ENCODE results near the gene UBE4B. TPM values are rescaled to one million over a fixed set of nuclear protein-coding genes. Genes with fewer than 3 reads are reported as not detected.
"Not testable (repeated sequence)": the region's sequence is repeated elsewhere in the genome, so short reads cannot be mapped to it uniquely, and the experiment has no call there.

The UBE4B gene
- total and polyA plus RNA-seq, 2 donors (not counting 1 experiment from before 2014, with no cell fraction given) = 21.7 to 57.5 TPM

DNA sequence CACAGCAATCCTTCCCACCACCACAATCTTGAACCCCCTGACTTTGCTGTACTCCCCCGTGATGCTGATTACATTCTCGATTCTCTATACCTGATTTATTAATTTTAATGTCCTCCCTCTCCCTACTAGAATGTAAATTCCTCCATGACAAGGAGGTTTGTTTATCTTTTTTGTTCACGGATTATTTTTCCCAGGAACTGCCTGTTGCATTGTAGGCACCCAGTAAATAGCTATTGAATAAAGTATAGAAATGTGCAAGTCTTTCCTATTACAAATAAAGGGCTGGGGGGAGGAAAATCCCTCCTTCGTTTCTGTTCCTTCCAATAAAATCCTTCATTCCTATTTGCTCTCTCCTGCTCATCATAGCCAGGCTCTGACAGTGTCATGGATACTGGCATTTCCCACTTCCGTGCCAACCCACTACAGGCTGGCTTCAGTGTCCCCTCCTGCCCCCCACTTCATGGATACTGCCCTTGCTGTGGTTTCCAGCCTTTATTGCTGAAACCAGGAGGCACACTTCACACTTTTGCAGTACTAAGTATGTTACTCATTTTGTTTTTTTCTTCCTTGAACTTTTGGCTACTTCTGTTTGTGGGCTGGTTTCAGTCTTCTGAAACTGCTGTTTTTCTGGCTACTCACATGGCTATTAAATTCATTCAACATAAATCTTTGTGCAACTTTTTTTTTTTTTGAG is 185.1 kb downstream of the UBE4B start:
- CTCF ChIA-PET = no interaction called here
- H3K4me3 ChIP-seq (ENCODE audit: control extremely low read depth in 1 of 5, extremely low read depth in 1 of 5, insufficient read depth in 1 of 5, low read depth in 2 of 5, low read length in 4 of 5) = no peak overlapping the region
- POLR2A ChIA-PET = no interaction called here
- Mint-ChIP-seq H3K9me3 (ENCODE audit: insufficient read depth) (no peaks in the 10 kb centered on the region), H3K27me3 (no peaks in the 10 kb centered on the region), H3K4me3 (no peak overlapping the region), H3K27ac (no peak overlapping the region), H3K4me1 (peaks cover 13% of the 10 kb centered on the region)
- H2AFZ ChIP-seq (ENCODE audit: insufficient read depth, low read depth, low read length, poor library complexity, severe bottlenecking) = no peak overlapping the region
- intact Hi-C loops (cut with micrococcal nuclease) = loop anchor here (10.0 kb wide), 1 partner anchor 117 kb away; no protein-coding TSS in a partner anchor
- H3K4me1 ChIP-seq (ENCODE audit: control insufficient read depth in 2 of 2, insufficient read depth in 2 of 2, low read length in 2 of 2) = peaks cover 0 to 4% of the 10 kb centered on the region in 2 donors
- no peaks in the 10 kb centered on the region for H4K20me1 ChIP-seq (ENCODE audit: control insufficient read depth, insufficient read depth, low read length, poor library complexity, severe bottlenecking)
- TF ChIP-seq, protein P1, sequence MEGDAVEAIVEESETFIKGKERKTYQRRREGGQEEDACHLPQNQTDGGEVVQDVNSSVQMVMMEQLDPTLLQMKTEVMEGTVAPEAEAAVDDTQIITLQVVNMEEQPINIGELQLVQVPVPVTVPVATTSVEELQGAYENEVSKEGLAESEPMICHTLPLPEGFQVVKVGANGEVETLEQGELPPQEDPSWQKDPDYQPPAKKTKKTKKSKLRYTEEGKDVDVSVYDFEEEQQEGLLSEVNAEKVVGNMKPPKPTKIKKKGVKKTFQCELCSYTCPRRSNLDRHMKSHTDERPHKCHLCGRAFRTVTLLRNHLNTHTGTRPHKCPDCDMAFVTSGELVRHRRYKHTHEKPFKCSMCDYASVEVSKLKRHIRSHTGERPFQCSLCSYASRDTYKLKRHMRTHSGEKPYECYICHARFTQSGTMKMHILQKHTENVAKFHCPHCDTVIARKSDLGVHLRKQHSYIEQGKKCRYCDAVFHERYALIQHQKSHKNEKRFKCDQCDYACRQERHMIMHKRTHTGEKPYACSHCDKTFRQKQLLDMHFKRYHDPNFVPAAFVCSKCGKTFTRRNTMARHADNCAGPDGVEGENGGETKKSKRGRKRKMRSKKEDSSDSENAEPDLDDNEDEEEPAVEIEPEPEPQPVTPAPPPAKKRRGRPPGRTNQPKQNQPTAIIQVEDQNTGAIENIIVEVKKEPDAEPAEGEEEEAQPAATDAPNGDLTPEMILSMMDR (IDR thresholded peaks at IDR 0.05) = no peak
- no peak for TF ChIP-seq EZH2 (IDR thresholded peaks at IDR 0.05; ENCODE audit: borderline replicate concordance, insufficient read depth, low read depth, low read length, poor library complexity, severe bottlenecking)
- peaks cover 19% of the 10 kb centered on the region for H3K79me2 ChIP-seq (ENCODE audit: control insufficient read depth, insufficient read depth, low read length)
- H3K9ac ChIP-seq (ENCODE audit: low read length) = no peak overlapping the region
- DNase-seq (no peak), ATAC-seq (ENCODE audit: low read depth) (no peak)
- H3K9me3 ChIP-seq (ENCODE audit: control extremely low read depth in 1 of 3, control insufficient read depth in 2 of 3, insufficient read depth in 1 of 3, low read length in 2 of 3) = no peaks in the 10 kb centered on the region
- H3K27me3 ChIP-seq (replicated peaks in 1 of 4; ENCODE audit: control extremely low read depth in 1 of 4, control insufficient read depth in 3 of 4, insufficient read depth in 4 of 4, low read length in 3 of 4) = no peaks in the 10 kb centered on the region
- 100% methylated on average over 2 of the region's 5 CpGs for WGBS (ENCODE audit: insufficient coverage)
- H3K4me2 ChIP-seq (replicated peaks; ENCODE audit: low read depth, low read length, poor library complexity, severe bottlenecking) = no peak overlapping the region
- H3K27ac ChIP-seq (ENCODE audit: low read length in 2 of 2) = no peak overlapping the region
- H3K36me3 ChIP-seq (replicated peaks in 1 of 2; ENCODE audit: control extremely low read depth in 1 of 2, control insufficient read depth in 1 of 2, extremely low read depth in 1 of 2, insufficient read depth in 2 of 2, low read length in 1 of 2) = no peaks in the 10 kb centered on the region

DNA sequence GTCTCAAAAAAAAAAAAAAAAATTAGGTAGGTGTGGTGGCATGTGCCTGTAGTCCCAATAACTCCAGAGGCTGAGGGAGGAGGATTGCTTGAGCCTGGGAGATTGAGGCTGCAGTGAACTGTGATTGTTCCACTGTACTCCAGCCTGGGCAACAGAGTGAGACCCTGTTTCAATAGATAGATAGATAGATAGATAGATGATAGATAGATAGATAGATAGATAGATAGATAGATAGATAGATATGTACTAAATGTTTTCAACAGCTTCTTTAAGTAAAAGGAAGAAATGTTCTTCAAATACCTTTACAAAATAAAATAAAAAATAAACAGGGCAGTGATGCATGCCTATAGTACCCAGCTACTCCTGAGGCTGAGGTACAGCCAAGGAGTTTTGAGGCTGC is 187.4 kb downstream of the UBE4B start:
- ATAC-seq (ENCODE audit: low read depth) (no peak), DNase-seq (no peak)
- no peaks in the 10 kb centered on the region for H4K20me1 ChIP-seq (ENCODE audit: control insufficient read depth, insufficient read depth, low read length, poor library complexity, severe bottlenecking)
- Mint-ChIP-seq H3K4me1 (peaks cover 13% of the 10 kb centered on the region), H3K9me3 (ENCODE audit: insufficient read depth) (no peaks in the 10 kb centered on the region), H3K4me3 (no peak overlapping the region), H3K27me3 (no peaks in the 10 kb centered on the region), H3K27ac (no peak overlapping the region)
- no peak overlapping the region for H3K4me3 ChIP-seq (ENCODE audit: control extremely low read depth in 1 of 5, extremely low read depth in 1 of 5, insufficient read depth in 1 of 5, low read depth in 2 of 5, low read length in 4 of 5)
- no peaks in the 10 kb centered on the region for H3K9me3 ChIP-seq (ENCODE audit: control extremely low read depth in 1 of 3, control insufficient read depth in 2 of 3, insufficient read depth in 1 of 3, low read length in 2 of 3)
- POLR2A ChIA-PET = no interaction called here
- intact Hi-C loops (cut with micrococcal nuclease) = no loop called here
- H3K4me2 ChIP-seq (replicated peaks; ENCODE audit: low read depth, low read length, poor library complexity, severe bottlenecking) = no peak overlapping the region
- peaks cover 0 to 4% of the 10 kb centered on the region in 2 donors for H3K4me1 ChIP-seq (ENCODE audit: control insufficient read depth in 2 of 2, insufficient read depth in 2 of 2, low read length in 2 of 2)
- TF ChIP-seq, protein P1 (IDR thresholded peaks at IDR 0.05) = no peak
- TF ChIP-seq EZH2 (IDR thresholded peaks at IDR 0.05; ENCODE audit: borderline replicate concordance, insufficient read depth, low read depth, low read length, poor library complexity, severe bottlenecking) = no peak
- CTCF ChIA-PET = interaction anchor here (2.4 kb wide), 1 partner anchor 11 kb away, joined by 15 read pairs; the partner anchor contains the start of gene KIF1B
- no peak overlapping the region for H2AFZ ChIP-seq (ENCODE audit: insufficient read depth, low read depth, low read length, poor library complexity, severe bottlenecking)
- H3K9ac ChIP-seq (ENCODE audit: low read length) = no peak overlapping the region
- H3K36me3 ChIP-seq (replicated peaks in 1 of 2; ENCODE audit: control extremely low read depth in 1 of 2, control insufficient read depth in 1 of 2, extremely low read depth in 1 of 2, insufficient read depth in 2 of 2, low read length in 1 of 2) = no peaks in the 10 kb centered on the region
- no peaks in the 10 kb centered on the region for H3K27me3 ChIP-seq (replicated peaks in 1 of 4; ENCODE audit: control extremely low read depth in 1 of 4, control insufficient read depth in 3 of 4, insufficient read depth in 4 of 4, low read length in 3 of 4)
- H3K79me2 ChIP-seq (ENCODE audit: control insufficient read depth, insufficient read depth, low read length) = peaks cover 21% of the 10 kb centered on the region
- no peak overlapping the region for H3K27ac ChIP-seq (ENCODE audit: low read length in 2 of 2)

DNA sequence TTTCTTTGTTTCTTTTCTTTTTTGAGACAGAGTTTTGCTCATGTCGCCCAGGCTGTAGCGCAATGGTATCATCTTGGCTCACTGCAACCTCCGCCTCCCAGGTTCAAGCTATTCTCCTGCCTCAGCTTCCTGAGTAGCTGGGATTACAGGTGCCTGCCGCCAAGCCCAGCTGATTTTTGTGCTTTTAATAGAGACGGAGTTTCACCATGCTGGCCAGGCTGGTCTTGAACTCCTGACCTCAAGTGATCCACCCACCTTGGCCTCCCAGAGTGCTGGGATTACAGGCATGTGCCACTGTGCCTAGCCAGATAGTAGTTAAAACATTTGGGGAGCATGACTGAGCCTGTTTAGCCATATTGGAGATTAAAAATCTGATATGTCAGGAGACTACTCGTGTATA is 187.9 kb downstream of the UBE4B start:
- CTCF ChIA-PET = interaction anchor here (2.4 kb wide), 1 partner anchor 11 kb away, joined by 15 read pairs; the partner anchor contains the start of gene KIF1B
- ATAC-seq (ENCODE audit: low read depth); H3K27me3 ChIP-seq (replicated peaks in 1 of 4; ENCODE audit: control extremely low read depth in 1 of 4, control insufficient read depth in 3 of 4, insufficient read depth in 4 of 4, low read length in 3 of 4); H3K27ac ChIP-seq (ENCODE audit: low read length in 2 of 2); H3K4me3 Mint-ChIP-seq; H4K20me1 ChIP-seq (ENCODE audit: control insufficient read depth, insufficient read depth, low read length, poor library complexity, severe bottlenecking); H3K4me3 ChIP-seq (ENCODE audit: control extremely low read depth in 1 of 5, extremely low read depth in 1 of 5, insufficient read depth in 1 of 5, low read depth in 2 of 5, low read length in 4 of 5); DNase-seq; H3K4me1 ChIP-seq (ENCODE audit: control insufficient read depth in 2 of 2, insufficient read depth in 2 of 2, low read length in 2 of 2); H3K9ac ChIP-seq (ENCODE audit: low read length); H2AFZ ChIP-seq (ENCODE audit: insufficient read depth, low read depth, low read length, poor library complexity, severe bottlenecking); intact Hi-C loops (cut with micrococcal nuclease); H3K36me3 ChIP-seq (replicated peaks in 1 of 2; ENCODE audit: control extremely low read depth in 1 of 2, control insufficient read depth in 1 of 2, extremely low read depth in 1 of 2, insufficient read depth in 2 of 2, low read length in 1 of 2); H3K9me3 ChIP-seq (ENCODE audit: control extremely low read depth in 1 of 3, control insufficient read depth in 2 of 3, insufficient read depth in 1 of 3, low read length in 2 of 3); H3K9me3 Mint-ChIP-seq (ENCODE audit: insufficient read depth); H3K27ac Mint-ChIP-seq; H3K27me3 Mint-ChIP-seq; POLR2A ChIA-PET; H3K4me2 ChIP-seq (replicated peaks; ENCODE audit: low read depth, low read length, poor library complexity, severe bottlenecking): not testable (repeated sequence)
- H3K79me2 ChIP-seq (ENCODE audit: control insufficient read depth, insufficient read depth, low read length) = peaks cover 26% of the 10 kb centered on the region
- WGBS (ENCODE audit: insufficient coverage) = 95% methylated on average over 6 of the region's 6 CpGs
- peaks cover 12% of the 10 kb centered on the region for H3K4me1 Mint-ChIP-seq

Data from B cell (primary cell).